HG03520 (cell line): ENCODE data around the gene ARHGAP5.

ENCODE experiments used
- ATAC-seq: cut with Tn5 transposase; IDR thresholded peaks from one replicate; pipeline ENCODE4 v1.9.1; 2021; ENCODE audit warnings: mild to moderate bottlenecking, moderate library complexity; ENCODE audit not compliant: unreplicated experiment

ARHGAP5 gene

GRCh38 chr14:32205554-32205953 lies 128.4 kb downstream of the ARHGAP5 start:
- ATAC-seq: no peak

DNA sequence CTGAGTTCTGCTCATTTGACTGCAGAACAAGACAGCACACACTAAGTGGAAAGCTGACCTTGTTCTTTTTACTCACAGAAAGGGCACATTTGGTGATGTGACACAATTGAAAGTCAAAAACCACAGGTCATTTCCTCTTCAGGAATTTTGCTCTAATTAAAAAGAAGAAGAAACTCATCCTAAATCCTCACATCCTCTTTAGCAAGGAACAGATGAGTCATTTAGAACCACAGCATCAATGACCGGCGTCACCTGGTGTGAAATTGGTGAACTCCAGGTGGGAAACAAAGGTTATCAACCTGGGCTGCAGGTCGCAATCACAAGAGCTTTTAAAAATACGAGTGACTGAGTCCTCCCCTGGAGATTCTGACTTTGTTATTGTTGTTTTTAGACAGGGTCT lies 128.9 kb downstream of the ARHGAP5 start:
- ATAC-seq: no peak

DNA sequence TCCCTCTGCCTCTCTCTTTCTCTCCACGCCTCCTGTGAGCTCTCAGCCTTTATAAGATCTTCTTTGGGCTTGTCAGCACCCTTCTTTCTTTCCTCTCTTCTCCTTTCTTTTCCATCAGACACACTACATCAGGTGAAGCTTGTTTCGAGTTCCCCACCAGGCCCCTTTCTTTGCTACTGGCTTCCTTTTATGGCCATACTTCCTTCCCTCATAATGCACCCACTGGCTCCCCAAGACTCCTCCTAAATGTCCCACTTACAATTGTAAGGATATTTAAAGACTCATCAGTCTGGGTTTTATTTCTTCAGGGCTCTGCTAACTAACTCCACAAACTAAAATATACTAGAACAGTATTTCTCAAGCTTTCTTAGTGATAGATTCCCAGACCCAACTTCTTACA lies 129.4 kb downstream of the ARHGAP5 start:
- ATAC-seq: no peak

- ATAC-seq: no peak
These were observed 131.4 kb downstream of the ARHGAP5 start for GRCh38 chr14:32208490-32208889.
